HepG2 (cell line): ENCODE results near the gene CACNA1F. TPM values are rescaled to one million over a fixed set of nuclear protein-coding genes. Genes with fewer than 3 reads are reported as not detected.

Experiments used
- CTCF ChIP-seq: sonication (generic); formaldehyde crosslinking; IDR thresholded peaks from 2 replicates; pipeline ENCODE4 v1.5.0; 2020; ENCODE audit warnings: mild to moderate bottlenecking, missing genetic modification reagents, moderate library complexity
- FOXP4 ChIP-seq: sonication (generic); formaldehyde crosslinking; IDR thresholded peaks from 2 replicates; pipeline ENCODE4 v1.4.0; 2020; ENCODE audit warnings: missing genetic modification reagents
- GABPB1 ChIP-seq: IDR thresholded peaks from 2 replicates; pipeline ENCODE4 v1.6.1; 2016; ENCODE audit warnings: mild to moderate bottlenecking, missing genetic modification reagents, moderate library complexity, missing compliant biosample characterization
- HMGXB4 ChIP-seq, 2 experiments: sonication (generic) in 1 of 2; formaldehyde crosslinking in 1 of 2; IDR thresholded peaks; 2 replicates each; pipeline versions ENCODE4 v1.4.0 to v1.6.1; 2018 to 2020; ENCODE audit warnings: missing genetic modification reagents in 2 of 2, borderline replicate concordance in 1 of 2, low read depth in 1 of 2, mild to moderate bottlenecking in 1 of 2, missing biosample characterization in 1 of 2
- HNRNPLL ChIP-seq: fragments of 200-400 bp; formaldehyde crosslinking; IDR thresholded peaks from 2 replicates; pipeline ENCODE4 v1.6.1; 2017; ENCODE audit warnings: mild to moderate bottlenecking, low read depth, low read length; ENCODE audit not compliant: poor library complexity, severe bottlenecking
- MED8 ChIP-seq: sonication (generic); formaldehyde crosslinking; IDR thresholded peaks from 2 replicates; pipeline ENCODE4 v1.8.1; 2023; ENCODE audit warnings: mild to moderate bottlenecking, missing genetic modification reagents; ENCODE audit not compliant: insufficient replicate concordance
- MIER2 ChIP-seq: IDR thresholded peaks from 2 replicates; pipeline ENCODE4 v1.6.1; 2016; ENCODE audit warnings: missing biosample characterization, missing genetic modification reagents
- PATZ1 ChIP-seq: sonication (generic); formaldehyde crosslinking; IDR thresholded peaks from 2 replicates; pipeline ENCODE4 v1.4.0; 2020; ENCODE audit warnings: missing genetic modification reagents
- POLR2A ChIP-seq, 2 experiments: IDR thresholded peaks; 2 replicates each; pipeline ENCODE4 v1.6.1; 2011; ENCODE audit warnings: low read depth in 2 of 2, low read length in 2 of 2, mild to moderate bottlenecking in 1 of 2, moderate library complexity in 1 of 2; ENCODE audit not compliant: insufficient read depth in 1 of 2
- POLR2G ChIP-seq: fragments of 200-400 bp; formaldehyde crosslinking; IDR thresholded peaks from 2 replicates; pipeline ENCODE4 v1.6.1; 2018; ENCODE audit warnings: mild to moderate bottlenecking, low read depth, low read length, moderate library complexity
- RAD21 ChIP-seq: fragments of 450-650 bp; formaldehyde crosslinking; IDR thresholded peaks from 2 replicates; pipeline ENCODE4 v1.5.0; 2020; ENCODE audit warnings: mild to moderate bottlenecking
- TFDP1 ChIP-seq: IDR thresholded peaks from 2 replicates; pipeline ENCODE4 v1.6.1; 2016; ENCODE audit warnings: missing compliant biosample characterization, missing genetic modification reagents, borderline replicate concordance
- THAP11 ChIP-seq: IDR thresholded peaks from 2 replicates; pipeline ENCODE4 v1.6.1; 2016; ENCODE audit warnings: missing biosample characterization, missing genetic modification reagents
- UBTF ChIP-seq: sonication (generic); formaldehyde crosslinking; IDR thresholded peaks from 2 replicates; pipeline ENCODE4 v1.4.0; 2020; ENCODE audit warnings: mild to moderate bottlenecking, missing genetic modification reagents
- ZNF430 ChIP-seq: sonication (generic); formaldehyde crosslinking; IDR thresholded peaks from 2 replicates; pipeline ENCODE4 v1.9.0; 2021; ENCODE audit warnings: mild to moderate bottlenecking, missing genetic modification reagents
- ZSCAN25 ChIP-seq: sonication (generic); formaldehyde crosslinking; IDR thresholded peaks from 2 replicates; pipeline ENCODE4 v1.8.0; 2022; ENCODE audit warnings: mild to moderate bottlenecking, missing genetic modification reagents
- polyA plus RNA-seq, 8 experiments: library from polyadenylated mRNA; depleted of rRNA in 3 of 8; stranded (reverse) in 7 of 8; unstranded in 1 of 8; fragments of >200 nt; fragmentation: Illumina TruSeq in 4 of 8; extraction: Trizol in 4 of 8; gene quantifications; 2 replicates each; pipeline versions ENCODE4 v1.2.1 to v1.2.3, GENCODE V29; 2011 to 2016; ENCODE audit warnings: low read depth in 4 of 8, missing spikeins in 1 of 8, mixed read lengths in 1 of 8; ENCODE audit not compliant: insufficient read depth in 1 of 8
- total RNA-seq, 5 experiments: library from RNA; depleted of rRNA; stranded (reverse); fragments of >200 nt; fragmentation: Illumina TruSeq; extraction: Trizol; gene quantifications; 2 replicates each; pipeline ENCODE4 v1.2.3, GENCODE V29; 2016; ENCODE audit warnings: low read depth in 1 of 5

CACNA1F gene
- total and polyA plus RNA-seq, 2 of the 13 experiments (the other 11 are each of a cell fraction or from before 2014, with no cell fraction given): 0.03 TPM; not detected in 1

- TF ChIP-seq TFDP1 (CRISPR knock-in tag): peak; percentile 36; the same call in 1 of the 2 replicates
- peak; percentile 79 for TF ChIP-seq PATZ1 (CRISPR knock-in tag)
- TF ChIP-seq UBTF (CRISPR knock-in tag): no peak
- peak in 1 of 2 experiments; percentile 22; a peak in 1 of 4 replicates for TF ChIP-seq HMGXB4 (CRISPR knock-in tag; IDR thresholded peaks at IDR 0.05; ENCODE audit: borderline replicate concordance in 1 of 2, low read depth in 1 of 2)
- TF ChIP-seq GABPB1: 0 out of 2 replicates have a peak, but pooled peaks have one; percentile 25
- TF ChIP-seq THAP11 (CRISPR knock-in tag): peak; percentile 77
- 0 out of 2 replicates have a peak, but pooled peaks have one; percentile 36 for TF ChIP-seq POLR2G
- no peak for TF ChIP-seq MED8 (CRISPR knock-in tag)
- 0 out of 4 replicates have a peak, but pooled peaks have one; percentile 19 to 43 for TF ChIP-seq POLR2A (IDR thresholded peaks at IDR 0.05; ENCODE audit: insufficient read depth in 1 of 2, low read depth in 2 of 2, low read length in 2 of 2)
- TF ChIP-seq ZSCAN25: 0 out of 2 replicates have a peak, but pooled peaks have one; percentile 40
- 0 out of 2 replicates have a peak, but pooled peaks have one; percentile 21 for TF ChIP-seq ZNF430 (CRISPR knock-in tag)
- TF ChIP-seq FOXP4 (CRISPR knock-in tag): no peak
- TF ChIP-seq CTCF (CRISPR knock-in tag): peak; percentile 82
- no peak for TF ChIP-seq MIER2 (CRISPR knock-in tag)
- peak; percentile 81 for TF ChIP-seq RAD21
- TF ChIP-seq HNRNPLL: peak; percentile 84
Observed at GRCh38 chrX:49163555-49164419, 69.4 kb downstream of the CACNA1F start (continued).
